ENCODE data around the gene RHD. TPM values are rescaled to one million over a fixed set of nuclear protein-coding genes. Genes with fewer than 3 reads are reported as not detected.

The RHD gene
- total and polyA plus RNA-seq, 10 of the 15 experiments (the other 5 are each of a cell fraction or from before 2014, with no cell fraction given): 0.02 to 0.34 (median 0.18) TPM; not detected in 6

DNA sequence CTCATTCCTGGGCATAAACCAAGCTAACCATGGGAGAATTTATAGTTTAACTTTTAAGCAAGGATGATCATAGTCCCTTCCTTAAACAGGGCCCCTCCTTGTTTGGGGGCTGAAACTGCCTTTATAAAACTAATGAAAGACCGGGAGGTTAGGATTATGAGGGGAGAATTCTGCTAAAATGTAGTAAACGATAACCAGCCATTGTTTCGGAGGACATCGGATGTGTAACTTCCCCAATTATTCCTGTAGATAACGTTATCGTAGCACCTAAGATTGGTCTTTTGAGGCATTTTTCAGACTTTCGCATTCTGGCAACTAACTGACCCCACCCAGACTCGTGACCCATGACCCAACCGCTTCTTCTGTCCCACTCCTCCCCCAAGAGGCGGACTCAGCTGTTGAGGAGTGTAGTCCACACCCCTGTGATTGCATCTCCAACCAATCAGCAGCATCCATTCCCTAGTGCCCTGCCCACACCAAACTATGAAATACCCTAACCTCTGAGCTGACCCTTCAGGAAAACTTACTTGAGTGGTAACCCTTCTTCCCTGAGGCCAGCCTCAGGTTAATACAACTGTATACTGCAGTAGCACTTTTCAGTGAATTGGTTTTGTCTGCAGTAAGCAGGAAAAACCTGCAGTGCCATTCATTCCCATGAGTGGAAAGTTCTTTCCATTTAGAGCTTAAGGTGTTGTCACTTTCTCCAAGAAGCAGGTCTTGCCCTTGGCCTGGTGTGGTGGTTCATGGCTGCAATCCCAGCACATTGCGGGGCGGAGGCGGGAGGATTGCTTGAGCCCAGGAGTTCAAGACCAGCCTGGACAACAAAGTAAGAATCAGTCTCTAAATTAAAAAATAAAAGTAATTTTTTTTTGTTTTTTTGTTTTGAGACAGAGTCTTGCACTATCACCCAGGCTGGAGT, 39.2 kb upstream of the RHD start (continued):
- TF ChIP-seq, protein P1, sequence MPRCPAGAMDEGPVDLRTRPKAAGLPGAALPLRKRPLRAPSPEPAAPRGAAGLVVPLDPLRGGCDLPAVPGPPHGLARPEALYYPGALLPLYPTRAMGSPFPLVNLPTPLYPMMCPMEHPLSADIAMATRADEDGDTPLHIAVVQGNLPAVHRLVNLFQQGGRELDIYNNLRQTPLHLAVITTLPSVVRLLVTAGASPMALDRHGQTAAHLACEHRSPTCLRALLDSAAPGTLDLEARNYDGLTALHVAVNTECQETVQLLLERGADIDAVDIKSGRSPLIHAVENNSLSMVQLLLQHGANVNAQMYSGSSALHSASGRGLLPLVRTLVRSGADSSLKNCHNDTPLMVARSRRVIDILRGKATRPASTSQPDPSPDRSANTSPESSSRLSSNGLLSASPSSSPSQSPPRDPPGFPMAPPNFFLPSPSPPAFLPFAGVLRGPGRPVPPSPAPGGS (IDR thresholded peaks at IDR 0.05; ENCODE audit: borderline replicate concordance, insufficient read depth, low read depth, low read length, poor library complexity, severe bottlenecking): no peak
- TF ChIP-seq POLR2AphosphoS5 (IDR thresholded peaks at IDR 0.05; ENCODE audit: low read length) (peak; percentile 77), ZZZ3 (IDR thresholded peaks at IDR 0.05; ENCODE audit: control insufficient read depth, insufficient read length, low read depth) (no peak), RCOR1 (conservative IDR thresholded peaks at IDR 0.05; ENCODE audit: low read depth, low read length) (no peak), CUX1 (IDR thresholded peaks at IDR 0.05; ENCODE audit: insufficient replicate concordance, low read depth, low read length) (no peak), NKRF (conservative IDR thresholded peaks at IDR 0.05) (no peak), RAD21 (IDR thresholded peaks at IDR 0.05; ENCODE audit: insufficient read depth, low read depth, low read length) (no peak), BACH1 (IDR thresholded peaks at IDR 0.05; ENCODE audit: borderline replicate concordance) (peak; percentile 11; the same call in 1 of the 2 replicates), SREBF1 (IDR thresholded peaks at IDR 0.05; ENCODE audit: low read length) (no peak), MYB (IDR thresholded peaks at IDR 0.05; ENCODE audit: borderline replicate concordance, low read depth, low read length) (no peak), RB1 (IDR thresholded peaks at IDR 0.05; ENCODE audit: borderline replicate concordance) (no peak), CREM (IDR thresholded peaks at IDR 0.05; ENCODE audit: low read depth) (no peak)
- TF ChIP-seq, protein P2, sequence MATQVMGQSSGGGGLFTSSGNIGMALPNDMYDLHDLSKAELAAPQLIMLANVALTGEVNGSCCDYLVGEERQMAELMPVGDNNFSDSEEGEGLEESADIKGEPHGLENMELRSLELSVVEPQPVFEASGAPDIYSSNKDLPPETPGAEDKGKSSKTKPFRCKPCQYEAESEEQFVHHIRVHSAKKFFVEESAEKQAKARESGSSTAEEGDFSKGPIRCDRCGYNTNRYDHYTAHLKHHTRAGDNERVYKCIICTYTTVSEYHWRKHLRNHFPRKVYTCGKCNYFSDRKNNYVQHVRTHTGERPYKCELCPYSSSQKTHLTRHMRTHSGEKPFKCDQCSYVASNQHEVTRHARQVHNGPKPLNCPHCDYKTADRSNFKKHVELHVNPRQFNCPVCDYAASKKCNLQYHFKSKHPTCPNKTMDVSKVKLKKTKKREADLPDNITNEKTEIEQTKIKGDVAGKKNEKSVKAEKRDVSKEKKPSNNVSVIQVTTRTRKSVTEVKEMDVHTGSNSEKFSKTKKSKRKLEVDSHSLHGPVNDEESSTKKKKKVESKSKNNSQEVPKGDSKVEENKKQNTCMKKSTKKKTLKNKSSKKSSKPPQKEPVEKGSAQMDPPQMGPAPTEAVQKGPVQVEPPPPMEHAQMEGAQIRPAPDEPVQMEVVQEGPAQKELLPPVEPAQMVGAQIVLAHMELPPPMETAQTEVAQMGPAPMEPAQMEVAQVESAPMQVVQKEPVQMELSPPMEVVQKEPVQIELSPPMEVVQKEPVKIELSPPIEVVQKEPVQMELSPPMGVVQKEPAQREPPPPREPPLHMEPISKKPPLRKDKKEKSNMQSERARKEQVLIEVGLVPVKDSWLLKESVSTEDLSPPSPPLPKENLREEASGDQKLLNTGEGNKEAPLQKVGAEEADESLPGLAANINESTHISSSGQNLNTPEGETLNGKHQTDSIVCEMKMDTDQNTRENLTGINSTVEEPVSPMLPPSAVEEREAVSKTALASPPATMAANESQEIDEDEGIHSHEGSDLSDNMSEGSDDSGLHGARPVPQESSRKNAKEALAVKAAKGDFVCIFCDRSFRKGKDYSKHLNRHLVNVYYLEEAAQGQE (IDR thresholded peaks at IDR 0.05; ENCODE audit: low read depth, low read length): no peak
